ENCODE results near the gene IFI30. TPM values are rescaled to one million over a fixed set of nuclear protein-coding genes. Genes with fewer than 3 reads are reported as not detected.

The IFI30 gene
- total and polyA plus RNA-seq, 2 donors (not counting 3 experiments of a cell fraction or from before 2014, with no cell fraction given) = 1.1 to 1.6 TPM

DNA sequence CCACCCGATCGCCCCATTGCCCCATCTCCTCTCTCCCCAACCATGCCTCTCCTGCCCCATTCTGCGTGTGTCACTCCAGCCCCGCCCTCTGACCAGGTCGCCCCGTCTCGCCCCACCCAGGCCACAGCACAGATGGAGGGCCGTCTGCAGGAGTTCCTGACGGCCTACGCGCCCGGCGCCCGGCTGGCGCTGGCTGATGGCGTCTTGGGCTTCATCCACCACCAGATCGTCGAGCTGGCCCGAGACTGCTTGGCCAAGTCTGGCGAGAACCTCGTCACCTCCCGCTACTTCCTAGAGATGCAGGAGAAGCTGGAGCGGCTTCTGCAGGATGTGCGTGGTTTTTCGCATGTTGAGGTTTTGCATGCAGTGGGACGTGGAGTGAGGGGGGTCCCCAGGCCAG lies 49.8 kb upstream of the IFI30 start:
- Histone ChIP-seq H3K9me1 (replicated peaks; ENCODE audit: control insufficient read depth, extremely low read depth, insufficient read depth, low read length) (no peaks in the 10 kb centered on the region), H3K36me3 (ENCODE audit: control insufficient read depth in 2 of 2, extremely low read depth in 1 of 2, insufficient read depth in 2 of 2, low read length in 2 of 2) (no peaks in the 10 kb centered on the region), H2AFZ (ENCODE audit: low read depth, low read length) (no peak overlapping the region), H3K27ac (ENCODE audit: insufficient read depth, low read depth, low read length) (no peak overlapping the region), H3K79me2 (ENCODE audit: control insufficient read depth, insufficient read depth, low read length) (no peaks in the 10 kb centered on the region), H3K9ac (replicated peaks; ENCODE audit: extremely low read depth, insufficient read depth, low read length) (no peak overlapping the region), H3K4me1 (ENCODE audit: control insufficient read depth, extremely low read depth, insufficient read depth, low read length) (no peaks in the 10 kb centered on the region), H3K4me2 (ENCODE audit: insufficient read depth, low read length) (no peak overlapping the region), H4K20me1 (replicated peaks; ENCODE audit: control insufficient read depth, extremely low read depth, insufficient read depth, low read length) (no peaks in the 10 kb centered on the region), H3K9me3 (replicated peaks; ENCODE audit: control insufficient read depth, insufficient read depth, low read length) (no peaks in the 10 kb centered on the region), H3K27me3 (ENCODE audit: control insufficient read depth in 2 of 2, insufficient read depth in 2 of 2, low read length in 2 of 2) (no peaks in the 10 kb centered on the region), H3K4me3 (replicated peaks in 1 of 3; ENCODE audit: insufficient read depth in 1 of 3, low read depth in 1 of 3, low read length in 3 of 3) (no peak overlapping the region)
- FAIRE-seq (no peak), DNase-seq (ENCODE audit: low read depth, low spot score) (no peak)
- ChIA-PET POLR2A (no interaction called here), CTCF (interaction anchor here (6.2 kb wide), 1 partner anchor 11 kb away, joined by 34 read pairs; no protein-coding TSS in a partner anchor)
- dilution Hi-C loops (cut with MboI; ENCODE audit: extremely low pct_ligation_motif_present, low sequenced_read_pairs) (no loop called here), intact Hi-C loops (cut with micrococcal nuclease) (no loop called here)
- no peak for TF ChIP-seq FOS (IDR thresholded peaks at IDR 0.05; ENCODE audit: borderline replicate concordance, insufficient read depth, low read length)
- TF ChIP-seq, protein P1, sequence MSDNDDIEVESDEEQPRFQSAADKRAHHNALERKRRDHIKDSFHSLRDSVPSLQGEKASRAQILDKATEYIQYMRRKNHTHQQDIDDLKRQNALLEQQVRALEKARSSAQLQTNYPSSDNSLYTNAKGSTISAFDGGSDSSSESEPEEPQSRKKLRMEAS (IDR thresholded peaks at IDR 0.05; ENCODE audit: insufficient read depth, insufficient read length) = no peak
- no peak for TF ChIP-seq MYC (IDR thresholded peaks at IDR 0.05; ENCODE audit: low read depth, low read length)
- TF ChIP-seq POLR2A (IDR thresholded peaks at IDR 0.05; ENCODE audit: low read depth, low read length) = no peak
- no peak for TF ChIP-seq JUN (IDR thresholded peaks at IDR 0.05; ENCODE audit: borderline replicate concordance, insufficient read depth, insufficient read length, low read depth)
- TF ChIP-seq EZH2 (IDR thresholded peaks at IDR 0.05; ENCODE audit: borderline replicate concordance, low read depth, low read length, severe bottlenecking) = no peak
- TF ChIP-seq POLR2AphosphoS5 (IDR thresholded peaks at IDR 0.05; ENCODE audit: insufficient read depth, low read depth, low read length) = no peak
- TF ChIP-seq, protein P2, sequence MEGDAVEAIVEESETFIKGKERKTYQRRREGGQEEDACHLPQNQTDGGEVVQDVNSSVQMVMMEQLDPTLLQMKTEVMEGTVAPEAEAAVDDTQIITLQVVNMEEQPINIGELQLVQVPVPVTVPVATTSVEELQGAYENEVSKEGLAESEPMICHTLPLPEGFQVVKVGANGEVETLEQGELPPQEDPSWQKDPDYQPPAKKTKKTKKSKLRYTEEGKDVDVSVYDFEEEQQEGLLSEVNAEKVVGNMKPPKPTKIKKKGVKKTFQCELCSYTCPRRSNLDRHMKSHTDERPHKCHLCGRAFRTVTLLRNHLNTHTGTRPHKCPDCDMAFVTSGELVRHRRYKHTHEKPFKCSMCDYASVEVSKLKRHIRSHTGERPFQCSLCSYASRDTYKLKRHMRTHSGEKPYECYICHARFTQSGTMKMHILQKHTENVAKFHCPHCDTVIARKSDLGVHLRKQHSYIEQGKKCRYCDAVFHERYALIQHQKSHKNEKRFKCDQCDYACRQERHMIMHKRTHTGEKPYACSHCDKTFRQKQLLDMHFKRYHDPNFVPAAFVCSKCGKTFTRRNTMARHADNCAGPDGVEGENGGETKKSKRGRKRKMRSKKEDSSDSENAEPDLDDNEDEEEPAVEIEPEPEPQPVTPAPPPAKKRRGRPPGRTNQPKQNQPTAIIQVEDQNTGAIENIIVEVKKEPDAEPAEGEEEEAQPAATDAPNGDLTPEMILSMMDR (IDR thresholded peaks at IDR 0.05; ENCODE audit: extremely low read depth in 1 of 2, insufficient read depth in 1 of 2, low read depth in 1 of 2, low read length in 2 of 2) = no peak
- no peak for TF ChIP-seq GATA2 (IDR thresholded peaks at IDR 0.05; ENCODE audit: insufficient read depth, insufficient read length, low read depth, low read length)
- BruUV-seq (replicated peaks) = no TSS peak

Measured in endothelial cell of umbilical vein (primary cell).